Adrenal gland (tissue), 12 donors: ENCODE measurements around the gene LMCD1. TPM values are rescaled to one million over a fixed set of nuclear protein-coding genes. Genes with fewer than 3 reads are reported as not detected.

Experiments used
- DNase-seq, 7 donors: peaks; one replicate each; pipeline ENCODE4 v3.0.0-alpha.2; 2019 to 2020
- H3K27ac ChIP-seq, 5 donors: fragments of 200-600 bp; sonication (generic) in 4 of 5; 1 replicate in 3 of 5; 2 replicates in 2 of 5; pipeline versions ENCODE4 v1.5.1 to v1.8.0; 2016 to 2020; ENCODE audit warnings: mild to moderate bottlenecking in 1 of 5
- H3K27me3 ChIP-seq: fragments of 200-600 bp; 2 replicates; pipeline ENCODE4 v1.8.0; 2021
- H3K36me3 ChIP-seq, 2 donors: fragments of 200-600 bp; replicated peaks in 1 of 2; 1 replicate in 1 of 2; 2 replicates in 1 of 2; pipeline versions ENCODE4 v1.5.1 to v1.8.0; 2018 to 2022
- H3K4me1 ChIP-seq, 2 donors: fragments of 200-600 bp; replicated peaks in 1 of 2; 1 replicate in 1 of 2; 2 replicates in 1 of 2; pipeline versions ENCODE4 v1.5.1 to v1.8.0; 2018 to 2021
- H3K4me3 ChIP-seq, 4 donors: fragments of 200-600 bp; sonication (generic) in 3 of 4; one replicate each; pipeline ENCODE4 v1.5.1; 2016 to 2018
- H3K9me3 ChIP-seq, 3 donors: fragments of 200-600 bp; sonication (generic) in 1 of 3; replicated peaks in 1 of 3; 1 replicate in 2 of 3; 2 replicates in 1 of 3; pipeline versions ENCODE4 v1.5.1 to v1.8.0; 2016 to 2021
- CTCF ChIP-seq, 6 experiments: fragments of 450-650 bp in 4 of 6; fragments of 200-600 bp in 2 of 6; sonication (generic) in 1 of 6; IDR thresholded peaks; 1 replicate in 5 of 6; 2 replicates in 1 of 6; pipeline versions ENCODE4 v1.5.1 to v1.8.0; 2016 to 2021; ENCODE audit warnings: antibody characterized with exemption in 6 of 6, mild to moderate bottlenecking in 2 of 6, moderate library complexity in 1 of 6
- POLR2A ChIP-seq, 2 donors: fragments of 450-650 bp; IDR thresholded peaks; one replicate each; pipeline ENCODE4 v1.6.1; 2017; ENCODE audit warnings: antibody characterized with exemption in 2 of 2, mild to moderate bottlenecking in 2 of 2, moderate library complexity in 1 of 2
- WGBS, 4 donors: extraction: QIAGEN DNeasy Blood & Tissue Kit in 2 of 4; methylation state at CpG; one replicate each; pipeline versions ENCODE4 v1.1.5 to v1.1.7; 2013 to 2017; 5-methylcytosine and 5-hydroxymethylcytosine counted together
- intact Hi-C, 2 donors: fragments of 100-400 bp; cut with DNase I; formaldehyde crosslinking; loops; one replicate each; pipeline versions ENCODE4 v1.14.1 to v1.15.0; 2022 to 2023
- polyA plus RNA-seq, 3 donors: library from polyadenylated mRNA; stranded (reverse); fragments of 200-250 nt in 2 of 3; fragments of 350-450 nt in 1 of 3; fragmentation: Illumina TruSeq in 1 of 3; extraction: RNeasy Lipid Tissue Mini Kit (QIAGEN cat#74804) in 1 of 3; gene quantifications; one replicate each; pipeline ENCODE4 v1.2.3, GENCODE V29; 2013 to 2014
- total RNA-seq, 9 donors: library from RNA; depleted of rRNA in 4 of 9; stranded (reverse); fragments of >200 nt in 4 of 9; fragments of 120-200 nt in 1 of 9; fragmentation: NEBNext Ultra II Directional in 1 of 9; extraction: Animal tissue kit (Norgen Biotek cat#: 25700) in 1 of 9; gene quantifications; one replicate each; pipeline versions ENCODE4 v1.1.0 to v1.2.4, GENCODE V29; 2013 to 2023
- donor health status: healthy with polysubstance abuse.
- donor health status: Bipolar disorder and iron deficiency.
- donor health status: DM: yes; HTN: yes; CAD: no.
- donor health status: DM: no; HTN: no; CAD: no.
- donor health status: DM: no; HTN: no; CAD: no.
- donor health status: DM: yes; HTN: yes; CAD: no.

LMCD1 gene
- total and polyA plus RNA-seq, 12 donors, result 4.8 to 26.5 (median 16.1) TPM

DNA sequence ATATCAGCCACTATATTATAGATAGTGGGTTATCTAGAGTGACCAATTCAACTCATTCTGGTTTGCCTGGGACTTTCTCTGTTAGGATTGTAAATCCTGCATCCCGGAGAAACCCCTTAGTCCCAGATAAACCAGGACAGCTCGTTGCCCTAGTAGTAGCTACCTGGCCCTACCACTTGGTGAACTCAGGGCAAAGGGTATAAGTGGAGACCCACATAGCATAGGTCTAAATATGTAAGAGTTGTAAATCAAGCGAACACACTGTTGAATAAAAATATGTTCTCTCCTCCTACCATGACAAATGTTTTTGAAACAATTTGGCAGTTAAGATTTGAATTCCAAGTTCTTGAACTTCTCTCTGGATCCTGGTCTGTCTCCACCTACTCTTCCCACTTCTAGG, 15.7 kb upstream of the LMCD1 start:
- WGBS, 4 donors, result 58 to 95% (median 77%) methylated on average over 3 of the region's 3 CpGs
- DNase-seq, result no peak
- Histone ChIP-seq H3K27me3 (no peaks in the 10 kb centered on the region), H3K9me3 (no peaks in the 10 kb centered on the region), H3K4me1 (peaks cover 0 to 15% of the 10 kb centered on the region in 2 donors), H3K27ac (no peak overlapping the region), H3K36me3 (no peaks in the 10 kb centered on the region), H3K4me3 (no peak overlapping the region)
- intact Hi-C loops, result no loop called here
- TF ChIP-seq POLR2A (IDR thresholded peaks at IDR 0.05) (no peak), CTCF (IDR thresholded peaks at IDR 0.05) (no peak)

GRCh38 chr3:8486434-8486833, 15.2 kb upstream of the LMCD1 start:
- Histone ChIP-seq H3K36me3 (no peaks in the 10 kb centered on the region), H3K4me3 (no peak overlapping the region), H3K4me1 (peaks cover 0 to 15% of the 10 kb centered on the region in 2 donors), H3K27ac (no peak overlapping the region), H3K27me3 (no peaks in the 10 kb centered on the region), H3K9me3 (no peaks in the 10 kb centered on the region)
- intact Hi-C loops, result no loop called here
- TF ChIP-seq POLR2A (IDR thresholded peaks at IDR 0.05) (no peak), CTCF (IDR thresholded peaks at IDR 0.05) (no peak)
- no peak for DNase-seq
- 94 to 100% (median 97%) methylated on average over 3 of the region's 3 CpGs for WGBS, 4 donors

DNA sequence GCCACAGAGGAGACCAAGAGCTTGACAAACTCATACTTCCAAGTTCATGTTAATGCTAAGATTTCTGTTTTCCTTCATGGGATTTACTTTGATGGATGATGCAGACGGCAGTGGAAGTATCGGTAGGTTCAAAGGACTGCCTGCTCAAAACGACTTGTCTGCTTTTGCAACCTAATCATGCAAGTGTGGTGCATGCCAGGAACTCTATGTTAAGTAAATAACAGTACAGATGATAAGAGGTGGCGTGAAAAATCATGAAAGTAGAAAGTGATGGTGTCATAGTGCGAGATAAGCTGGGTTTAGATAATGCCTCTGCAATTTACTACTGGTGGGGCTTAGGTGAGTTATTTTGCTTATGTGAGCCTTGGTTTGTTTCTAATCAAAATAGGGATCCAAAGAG, 14.7 kb upstream of the LMCD1 start:
- no peaks in the 10 kb centered on the region for H3K36me3 ChIP-seq
- H3K4me3 ChIP-seq, result no peak overlapping the region
- no peak for DNase-seq
- H3K4me1 ChIP-seq, result peaks cover 0 to 14% of the 10 kb centered on the region in 2 donors
- no peaks in the 10 kb centered on the region for H3K9me3 ChIP-seq
- TF ChIP-seq CTCF (IDR thresholded peaks at IDR 0.05) (no peak), POLR2A (IDR thresholded peaks at IDR 0.05) (no peak)
- H3K27me3 ChIP-seq, result no peaks in the 10 kb centered on the region
- intact Hi-C loops, result no loop called here
- WGBS, 4 donors, result 67 to 87% (median 75%) methylated on average over 5 of the region's 5 CpGs
- H3K27ac ChIP-seq, result no peak overlapping the region

DNA sequence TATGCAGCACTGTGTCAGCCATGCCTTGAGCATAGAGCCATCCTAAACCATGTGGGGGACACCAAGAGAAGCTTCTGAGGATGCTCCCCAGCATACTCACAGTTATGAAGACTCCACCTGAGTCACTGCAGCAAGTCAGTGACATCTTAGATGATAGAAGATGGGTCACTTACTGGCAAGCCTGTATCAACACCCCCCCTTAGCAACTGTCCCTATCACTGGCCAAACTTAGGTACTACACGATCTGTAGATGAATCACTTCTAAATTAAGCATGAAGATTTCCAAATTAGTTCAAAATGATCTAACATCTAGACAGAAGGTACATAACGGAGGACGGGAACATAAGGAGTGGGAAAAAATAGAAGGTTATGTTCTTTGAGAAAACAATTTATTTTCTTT, 13.2 kb upstream of the LMCD1 start:
- Histone ChIP-seq H3K9me3 (no peaks in the 10 kb centered on the region), H3K4me3 (no peak overlapping the region), H3K27me3 (no peaks in the 10 kb centered on the region), H3K27ac (no peak overlapping the region), H3K36me3 (no peaks in the 10 kb centered on the region), H3K4me1 (peaks cover 0 to 7% of the 10 kb centered on the region in 2 donors)
- DNase-seq, result no peak
- 66 to 78% (median 72%) methylated on average over 3 of the region's 3 CpGs for WGBS, 4 donors
- no peak for TF ChIP-seq POLR2A (IDR thresholded peaks at IDR 0.05)
- intact Hi-C loops, result no loop called here

DNA sequence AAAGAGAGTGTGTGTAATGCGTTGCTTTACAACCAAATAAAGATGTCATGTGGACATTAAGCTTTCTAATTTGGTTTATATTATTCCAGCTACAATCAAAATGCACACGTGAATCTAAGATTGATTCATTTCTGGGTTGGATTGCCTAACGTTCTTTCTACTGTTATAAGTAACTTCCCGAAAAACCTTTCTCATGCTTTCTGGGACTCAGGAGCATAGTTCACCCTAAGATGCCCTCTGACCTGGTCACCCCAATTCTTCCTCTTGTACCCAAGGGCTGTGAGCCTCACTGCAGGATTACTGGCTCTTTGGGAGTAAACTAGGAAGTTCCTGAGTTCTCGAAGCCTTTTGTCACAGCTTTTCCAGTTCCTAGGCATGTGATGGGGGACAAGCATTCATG, 12.7 kb upstream of the LMCD1 start:
- no peak overlapping the region for H3K27ac ChIP-seq
- H3K4me3 ChIP-seq, result no peak overlapping the region
- H3K4me1 ChIP-seq, result peaks cover 0 to 7% of the 10 kb centered on the region in 2 donors
- intact Hi-C loops, result no loop called here
- H3K36me3 ChIP-seq, result no peaks in the 10 kb centered on the region
- H3K27me3 ChIP-seq, result no peaks in the 10 kb centered on the region
- TF ChIP-seq POLR2A (IDR thresholded peaks at IDR 0.05) (no peak), CTCF (IDR thresholded peaks at IDR 0.05) (no peak)
- 48 to 86% (median 71%) methylated on average over 5 of the region's 5 CpGs for WGBS, 4 donors
- no peak for DNase-seq
- no peaks in the 10 kb centered on the region for H3K9me3 ChIP-seq
